Thyroid gland (tissue), 4 donors: ENCODE data around the gene INPP4B. TPM values are rescaled to one million over a fixed set of nuclear protein-coding genes. Genes with fewer than 3 reads are reported as not detected.

Source experiments
- DNase-seq, 2 donors: peaks; one replicate each; pipeline ENCODE4 v3.0.0-alpha.2; 2019
- H3K27ac ChIP-seq, 3 donors: fragments of 200-600 bp; sonication (generic); 1 replicate in 2 of 3; 2 replicates in 1 of 3; pipeline ENCODE4 v1.5.1; 2016 to 2019; ENCODE audit warnings: mild to moderate bottlenecking in 1 of 3, moderate library complexity in 1 of 3
- H3K27me3 ChIP-seq: fragments of 200-600 bp; sonication (generic); one replicate; pipeline ENCODE4 v1.5.1; 2019
- H3K36me3 ChIP-seq, 2 donors: fragments of 200-600 bp; sonication (generic); one replicate each; pipeline ENCODE4 v1.5.1; 2016 to 2019
- H3K4me1 ChIP-seq, 2 donors: fragments of 200-600 bp; sonication (generic); one replicate each; pipeline ENCODE4 v1.5.1; 2017 to 2019
- H3K4me3 ChIP-seq, 3 donors: fragments of 200-600 bp; sonication (generic); replicated peaks in 1 of 3; 1 replicate in 2 of 3; 2 replicates in 1 of 3; pipeline ENCODE4 v1.5.1; 2016; ENCODE audit warnings: mild to moderate bottlenecking in 1 of 3
- H3K9me3 ChIP-seq: fragments of 200-600 bp; sonication (generic); one replicate; pipeline ENCODE4 v1.5.1; 2017
- CTCF ChIP-seq, 6 experiments: fragments of 200-600 bp in 3 of 6; fragments of 450-650 bp in 3 of 6; sonication (generic) in 3 of 6; IDR thresholded peaks; one replicate each; pipeline ENCODE4 v1.5.1; 2016 to 2019; ENCODE audit warnings: antibody characterized with exemption in 6 of 6, mild to moderate bottlenecking in 2 of 6, inconsistent platforms in 1 of 6, moderate library complexity in 1 of 6
- POLR2A ChIP-seq, 2 donors: fragments of 450-650 bp; IDR thresholded peaks; one replicate each; pipeline ENCODE4 v1.6.1; 2017; ENCODE audit warnings: antibody characterized with exemption in 2 of 2, mild to moderate bottlenecking in 2 of 2, moderate library complexity in 1 of 2
- WGBS, 2 donors: methylation state at CpG; one replicate each; pipeline ENCODE4 v1.1.5; 2017; 5-methylcytosine and 5-hydroxymethylcytosine counted together
- intact Hi-C: fragments of 100-400 bp; cut with DNase I; formaldehyde crosslinking; loops from one replicate; pipeline ENCODE4 v1.15.1; 2023
- total RNA-seq, 4 donors: library from RNA; depleted of rRNA; stranded (reverse); fragments of >200 nt; gene quantifications; one replicate each; pipeline ENCODE4 v1.2.3, GENCODE V29; 2016

INPP4B gene
- total RNA-seq, 4 donors from 2014 or later = 8.0 to 22.1 (median 12.0) TPM

DNA sequence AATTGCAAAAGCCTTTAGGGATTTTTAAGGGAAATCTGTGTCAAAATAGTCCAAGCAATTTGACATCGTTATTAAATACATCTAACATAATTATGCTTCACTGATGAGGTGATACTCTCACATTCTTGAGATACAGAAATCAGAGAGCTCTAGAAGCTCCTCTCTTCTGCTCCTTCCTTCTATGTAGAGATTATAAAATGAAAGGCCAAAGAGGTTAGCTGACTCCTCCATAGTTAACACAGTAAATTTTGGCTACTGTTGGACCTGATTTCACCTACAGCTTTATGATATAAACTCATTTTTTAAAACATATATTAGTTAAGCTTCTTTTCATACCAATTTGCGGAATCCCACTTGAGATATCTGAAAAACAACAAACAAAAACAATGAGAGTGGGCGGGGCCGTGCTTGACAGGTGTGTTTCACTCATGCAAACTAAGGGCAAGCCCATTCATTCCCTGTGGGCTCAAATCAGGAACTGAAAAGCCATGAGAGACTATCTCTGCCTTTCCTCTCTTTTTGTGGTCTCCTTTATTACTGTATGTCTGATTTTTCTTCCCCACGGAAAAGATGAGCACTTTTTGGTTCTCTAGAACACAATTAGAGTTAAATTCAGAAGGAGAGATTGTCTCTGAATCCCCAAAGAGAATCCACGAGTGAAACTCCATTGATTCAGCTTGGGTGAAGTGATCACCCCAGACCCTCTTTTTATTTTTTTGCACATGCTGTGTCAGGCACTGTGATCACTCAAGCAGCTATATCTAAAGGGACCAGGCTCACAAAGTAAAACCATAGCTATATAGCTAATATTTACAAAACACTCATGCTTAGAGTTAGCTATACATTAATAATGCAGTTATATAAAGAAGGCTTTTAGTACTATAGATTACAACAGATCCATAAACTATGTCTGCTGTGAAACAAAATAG is 643.4 kb downstream of the INPP4B start:
- 83 to 85% methylated on average over 6 of the region's 6 CpGs for WGBS, 2 donors
- no peak overlapping the region for H3K4me3 ChIP-seq
- H3K27me3 ChIP-seq = no peaks in the 10 kb centered on the region
- no peak for DNase-seq
- TF ChIP-seq CTCF (IDR thresholded peaks at IDR 0.05) (no peak), POLR2A (IDR thresholded peaks at IDR 0.05) (no peak)
- no peaks in the 10 kb centered on the region for H3K9me3 ChIP-seq
- no peak overlapping the region for H3K27ac ChIP-seq
- no peaks in the 10 kb centered on the region for H3K36me3 ChIP-seq
- intact Hi-C loops = no loop called here
- H3K4me1 ChIP-seq = no peaks in the 10 kb centered on the region

DNA sequence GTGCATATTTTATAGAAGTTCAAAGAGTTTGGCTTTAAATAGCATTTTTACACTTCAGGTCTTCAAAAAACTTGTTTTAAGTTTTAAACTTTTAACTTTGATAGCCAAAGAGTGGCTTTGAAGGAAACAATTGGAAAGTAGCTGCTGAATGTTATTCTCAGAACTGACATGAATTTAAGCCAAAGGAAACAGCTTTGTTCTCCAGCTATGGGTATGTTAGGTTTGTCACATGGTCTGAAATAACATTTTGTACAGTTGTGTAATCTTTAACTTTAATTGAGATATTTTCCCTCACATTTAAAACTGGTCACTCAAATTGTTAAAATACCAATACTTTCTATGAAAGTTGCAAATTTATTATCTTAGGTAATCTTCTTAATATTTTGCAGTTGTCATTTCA is 645.1 kb downstream of the INPP4B start:
- Histone ChIP-seq H3K27me3 (no peaks in the 10 kb centered on the region), H3K27ac (no peak overlapping the region), H3K9me3 (no peaks in the 10 kb centered on the region), H3K36me3 (no peaks in the 10 kb centered on the region), H3K4me3 (no peak overlapping the region), H3K4me1 (no peaks in the 10 kb centered on the region)
- DNase-seq = no peak
- no peak for TF ChIP-seq CTCF (IDR thresholded peaks at IDR 0.05)
- no peak for TF ChIP-seq POLR2A (IDR thresholded peaks at IDR 0.05)
- intact Hi-C loops = no loop called here

DNA sequence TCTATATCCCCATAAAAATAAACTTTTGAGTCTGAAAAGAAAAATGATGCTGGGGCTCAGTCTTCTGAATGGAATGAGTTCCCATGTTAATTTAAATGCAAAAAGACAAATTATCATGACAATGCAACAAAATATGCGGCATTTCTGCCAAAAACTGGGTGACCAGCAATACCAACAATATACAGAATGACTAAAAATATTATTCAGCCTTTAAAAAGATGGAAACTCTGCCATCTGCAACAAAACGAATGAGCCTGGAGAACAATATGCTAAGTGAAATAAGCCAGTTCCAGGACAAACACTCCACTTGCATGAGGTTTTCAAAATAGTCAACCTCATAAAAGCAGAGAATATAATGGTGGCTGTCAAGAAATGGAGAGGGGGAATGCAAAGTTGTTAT is 651.2 kb downstream of the INPP4B start:
- 73 to 89% methylated on average over 2 of the region's 2 CpGs for WGBS, 2 donors
- no peaks in the 10 kb centered on the region for H3K36me3 ChIP-seq
- H3K27ac ChIP-seq = no peak overlapping the region
- no peak for DNase-seq
- H3K27me3 ChIP-seq = no peaks in the 10 kb centered on the region
- H3K4me1 ChIP-seq = no peaks in the 10 kb centered on the region
- intact Hi-C loops = no loop called here
- no peak for TF ChIP-seq POLR2A (IDR thresholded peaks at IDR 0.05)
- TF ChIP-seq CTCF (IDR thresholded peaks at IDR 0.05) = no peak
- H3K9me3 ChIP-seq = no peaks in the 10 kb centered on the region
- H3K4me3 ChIP-seq = no peak overlapping the region

GRCh38 chr4:142191901-142192300 is 654.2 kb downstream of the INPP4B start:
- no peaks in the 10 kb centered on the region for H3K9me3 ChIP-seq
- no peaks in the 10 kb centered on the region for H3K4me1 ChIP-seq
- H3K27ac ChIP-seq = no peak overlapping the region
- H3K27me3 ChIP-seq = no peaks in the 10 kb centered on the region
- intact Hi-C loops = no loop called here
- no peak for TF ChIP-seq CTCF (IDR thresholded peaks at IDR 0.05)
- no peak for TF ChIP-seq POLR2A (IDR thresholded peaks at IDR 0.05)
- WGBS, 2 donors = 59 to 60% methylated on average over 3 of the region's 3 CpGs
- no peak overlapping the region for H3K4me3 ChIP-seq
- H3K36me3 ChIP-seq = no peaks in the 10 kb centered on the region
- no peak for DNase-seq

DNA sequence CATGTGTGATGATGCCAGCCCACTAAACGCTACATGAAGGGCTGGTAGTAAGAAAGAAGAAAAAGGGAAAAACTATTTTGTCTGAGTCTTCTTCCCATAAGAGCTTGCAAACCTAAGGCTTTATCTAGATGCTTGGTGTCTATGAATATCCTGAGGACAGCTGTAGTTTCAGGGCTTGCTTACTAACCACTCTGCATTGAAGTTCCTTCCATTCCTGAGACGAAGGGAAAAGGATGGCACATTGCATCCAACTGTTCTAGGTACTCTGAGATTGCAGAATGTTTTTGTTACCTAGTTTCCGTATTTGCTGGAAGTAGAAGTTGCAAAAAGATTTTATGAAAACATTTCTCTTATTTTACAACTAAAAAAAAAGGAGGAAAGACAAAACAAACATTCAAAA is 665.1 kb downstream of the INPP4B start:
- no peak for DNase-seq
- intact Hi-C loops = no loop called here
- Histone ChIP-seq H3K4me3 (no peak overlapping the region), H3K27me3 (no peaks in the 10 kb centered on the region), H3K27ac (no peak overlapping the region), H3K4me1 (no peaks in the 10 kb centered on the region), H3K36me3 (no peaks in the 10 kb centered on the region), H3K9me3 (no peaks in the 10 kb centered on the region)
- no peak for TF ChIP-seq POLR2A (IDR thresholded peaks at IDR 0.05)
- TF ChIP-seq CTCF (IDR thresholded peaks at IDR 0.05) = no peak
- WGBS, 2 donors = 89 to 96% methylated on average over 3 of the region's 3 CpGs
